ENCODE data around the gene NDUFS7. TPM values are rescaled to one million over a fixed set of nuclear protein-coding genes. Genes with fewer than 3 reads are reported as not detected.

NDUFS7 gene
- polyA plus RNA-seq, 4 donors = 43.6 to 99.1 (median 85.1) TPM

- DNase-seq (ENCODE audit: low read depth in 4 of 4, low spot score in 2 of 4) = no peak
These were observed 16.0 kb downstream of the NDUFS7 start for GRCh38 chr19:1399745-1400144.

GRCh38 chr19:1400281-1401137, 16.8 kb downstream of the NDUFS7 start:
- DNase-seq (ENCODE audit: low read depth in 4 of 4, low spot score in 2 of 4) = no peak

DNA sequence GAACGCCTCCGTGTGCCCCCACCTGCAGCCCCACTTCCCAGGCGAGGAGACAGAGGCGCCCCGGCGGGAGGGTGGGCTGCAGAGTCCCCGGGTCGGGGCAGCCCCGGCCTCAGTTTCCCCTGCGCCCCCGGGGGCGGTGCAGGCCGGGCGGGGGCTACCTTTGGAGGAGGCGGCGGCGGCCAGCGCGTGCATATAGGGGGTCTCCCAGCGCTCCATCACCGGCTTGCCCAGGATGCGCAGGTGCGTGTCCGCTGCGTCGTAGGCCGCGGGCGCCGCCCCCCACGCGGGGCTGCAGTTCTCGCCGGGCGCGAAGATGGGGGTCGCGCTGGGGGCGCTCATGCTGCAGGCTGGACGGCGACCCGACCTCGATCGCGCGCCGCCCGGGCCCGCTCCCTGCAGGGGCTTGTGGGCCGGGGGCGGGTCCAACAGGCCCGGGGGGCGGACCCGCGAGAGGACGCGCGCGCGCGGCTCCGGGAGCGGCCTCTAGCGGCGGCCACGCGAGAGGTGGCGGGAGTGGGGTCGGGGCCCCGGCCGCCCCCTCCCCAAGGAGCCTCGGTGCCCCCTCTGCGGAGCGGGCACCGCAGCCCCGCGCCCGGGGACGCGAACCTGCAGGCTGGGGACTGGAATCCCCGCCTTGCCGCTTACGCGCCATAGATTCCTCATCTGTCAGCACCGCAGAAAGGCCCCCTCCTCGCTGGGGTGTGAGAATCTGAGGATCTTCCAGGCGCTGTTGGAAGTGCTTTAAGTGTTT, 17.6 kb downstream of the NDUFS7 start, which contains the start of gene GAMT:
Gene GAMT (minus strand): TSS at position 405 of the 751 bp plus-strand sequence. CDS start 66 bp downstream, at position 339.
- no peak for DNase-seq (ENCODE audit: low read depth in 4 of 4, low spot score in 2 of 4)

GRCh38 chr19:1401889-1402217, 18.1 kb downstream of the NDUFS7 start:
- no peak for DNase-seq (ENCODE audit: low read depth in 4 of 4, low spot score in 2 of 4)

DNA sequence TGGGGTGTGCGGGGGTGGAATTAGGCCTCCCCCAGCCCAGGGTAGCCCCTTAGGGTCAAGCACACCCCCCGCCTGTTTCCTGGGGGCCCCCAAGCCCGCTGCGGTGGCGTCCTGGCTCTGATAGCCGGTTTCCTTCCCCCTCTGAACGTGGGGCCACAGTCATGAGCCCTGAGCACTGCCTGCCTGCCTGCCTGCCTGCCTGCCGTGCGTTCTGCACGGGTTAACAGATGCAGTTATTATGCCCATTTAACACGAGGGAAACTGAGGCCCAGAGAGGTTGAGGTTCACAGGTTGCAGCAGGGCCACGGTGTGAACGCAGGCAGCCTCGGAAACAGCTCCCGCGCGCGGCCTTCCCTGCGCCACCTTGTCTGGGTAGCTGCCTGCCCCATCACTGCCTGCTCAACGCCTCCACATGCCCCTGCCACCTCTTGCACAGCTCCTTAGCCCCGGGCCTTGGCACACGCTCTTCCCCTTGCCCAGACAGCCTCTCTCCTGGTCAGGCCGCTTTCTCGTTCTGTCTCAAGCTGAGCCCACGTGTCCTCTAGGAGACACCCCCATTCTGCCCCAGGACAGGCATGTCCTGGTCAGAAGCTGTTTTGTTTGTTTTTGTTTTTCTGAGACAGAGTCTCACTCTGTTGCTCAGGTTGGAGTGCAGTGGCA, 18.8 kb downstream of the NDUFS7 start:
- DNase-seq (ENCODE audit: low read depth in 4 of 4, low spot score in 2 of 4) = no peak

GRCh38 chr19:1406774-1407527, 23.2 kb downstream of the NDUFS7 start:
- DNase-seq (ENCODE audit: low read depth in 4 of 4, low spot score in 2 of 4) = peak; percentile 83 to 98 (median 96)

DNA sequence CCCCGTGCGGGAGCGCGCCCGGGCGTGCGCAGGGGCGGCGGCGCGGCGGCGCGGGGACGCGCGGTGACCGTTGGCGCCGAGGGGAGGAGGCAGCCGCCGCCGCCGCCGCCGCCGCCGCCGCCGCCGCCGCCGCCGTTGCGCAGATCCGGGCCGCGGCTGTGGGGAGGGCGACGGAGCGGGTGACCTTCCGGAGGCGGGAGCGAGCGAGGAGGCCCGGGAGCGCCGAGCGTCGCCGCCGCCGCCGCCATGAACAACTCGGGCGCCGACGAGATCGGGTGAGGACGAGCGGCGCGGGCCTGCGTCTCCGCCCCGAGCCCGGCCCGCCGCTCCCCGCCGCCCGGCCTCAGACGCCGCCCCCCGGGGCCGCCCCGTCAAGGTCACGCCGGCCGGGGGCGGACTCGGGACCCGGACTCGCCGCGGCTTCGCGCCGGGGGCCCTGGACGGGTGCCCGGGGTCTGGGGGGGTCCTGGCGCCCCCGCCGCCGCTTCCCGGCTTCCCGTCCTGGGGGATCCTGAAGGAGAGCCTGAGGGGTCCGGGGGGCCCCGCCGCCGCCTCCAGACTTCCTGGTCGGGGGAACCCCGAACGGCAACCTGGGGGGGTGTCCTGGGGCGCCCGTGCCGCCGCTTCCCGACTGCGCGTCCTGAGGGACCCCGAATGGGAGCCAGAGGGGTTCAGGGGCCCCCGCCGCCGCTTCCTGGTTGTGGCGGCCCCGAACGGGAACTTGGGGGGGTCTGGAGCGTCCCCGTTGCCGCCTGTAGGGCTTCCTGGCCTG, 24.0 kb downstream of the NDUFS7 start, which contains the start of gene DAZAP1:
Gene DAZAP1 (plus strand): TSS at position 59 of the 772 bp plus-strand sequence. CDS start 188 bp downstream, at position 247.
- DNase-seq (ENCODE audit: low read depth in 4 of 4, low spot score in 2 of 4) = no peak

GRCh38 chr19:1408300-1409203, 24.8 kb downstream of the NDUFS7 start:
- no peak for DNase-seq (ENCODE audit: low read depth in 4 of 4, low spot score in 2 of 4)

- DNase-seq (ENCODE audit: low read depth in 4 of 4, low spot score in 2 of 4) = no peak
These were observed 25.7 kb downstream of the NDUFS7 start for GRCh38 chr19:1409204-1410005.

DNA sequence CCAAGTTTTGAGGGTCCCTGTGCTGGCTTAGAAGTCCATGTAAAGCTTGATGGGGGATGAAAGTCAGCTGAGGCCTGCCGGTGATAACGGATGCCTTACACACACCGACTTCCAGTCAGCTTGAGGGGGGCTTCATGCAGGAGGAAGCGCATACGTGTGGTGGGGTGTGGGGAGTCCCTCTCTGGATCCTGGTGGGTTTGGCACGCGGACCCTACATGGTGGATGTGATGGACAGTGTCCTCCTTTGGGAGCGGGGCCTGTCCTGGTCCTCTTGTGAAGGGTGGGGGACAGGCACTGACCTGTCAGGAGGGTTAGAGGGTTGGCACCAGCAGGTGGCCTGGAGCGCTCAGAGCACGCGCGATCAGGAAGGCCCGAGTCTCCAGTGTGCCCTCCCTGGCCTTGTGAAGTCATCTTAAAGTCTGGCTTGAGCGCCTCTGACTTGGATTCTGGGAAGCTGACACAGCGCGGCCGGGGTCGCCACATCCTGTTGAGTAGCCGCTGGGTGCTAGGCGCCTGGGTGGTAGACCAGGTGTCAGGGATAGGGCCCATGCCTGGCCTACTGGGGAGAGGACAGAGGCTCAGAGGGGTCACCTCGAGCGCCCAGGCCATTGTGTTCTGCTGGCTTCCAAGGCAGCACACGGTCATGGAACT, 26.6 kb downstream of the NDUFS7 start:
- DNase-seq (ENCODE audit: low read depth in 4 of 4, low spot score in 2 of 4) = no peak

GRCh38 chr19:1410789-1411188, 27.1 kb downstream of the NDUFS7 start:
- DNase-seq (ENCODE audit: low read depth in 4 of 4, low spot score in 2 of 4) = no peak

DNA sequence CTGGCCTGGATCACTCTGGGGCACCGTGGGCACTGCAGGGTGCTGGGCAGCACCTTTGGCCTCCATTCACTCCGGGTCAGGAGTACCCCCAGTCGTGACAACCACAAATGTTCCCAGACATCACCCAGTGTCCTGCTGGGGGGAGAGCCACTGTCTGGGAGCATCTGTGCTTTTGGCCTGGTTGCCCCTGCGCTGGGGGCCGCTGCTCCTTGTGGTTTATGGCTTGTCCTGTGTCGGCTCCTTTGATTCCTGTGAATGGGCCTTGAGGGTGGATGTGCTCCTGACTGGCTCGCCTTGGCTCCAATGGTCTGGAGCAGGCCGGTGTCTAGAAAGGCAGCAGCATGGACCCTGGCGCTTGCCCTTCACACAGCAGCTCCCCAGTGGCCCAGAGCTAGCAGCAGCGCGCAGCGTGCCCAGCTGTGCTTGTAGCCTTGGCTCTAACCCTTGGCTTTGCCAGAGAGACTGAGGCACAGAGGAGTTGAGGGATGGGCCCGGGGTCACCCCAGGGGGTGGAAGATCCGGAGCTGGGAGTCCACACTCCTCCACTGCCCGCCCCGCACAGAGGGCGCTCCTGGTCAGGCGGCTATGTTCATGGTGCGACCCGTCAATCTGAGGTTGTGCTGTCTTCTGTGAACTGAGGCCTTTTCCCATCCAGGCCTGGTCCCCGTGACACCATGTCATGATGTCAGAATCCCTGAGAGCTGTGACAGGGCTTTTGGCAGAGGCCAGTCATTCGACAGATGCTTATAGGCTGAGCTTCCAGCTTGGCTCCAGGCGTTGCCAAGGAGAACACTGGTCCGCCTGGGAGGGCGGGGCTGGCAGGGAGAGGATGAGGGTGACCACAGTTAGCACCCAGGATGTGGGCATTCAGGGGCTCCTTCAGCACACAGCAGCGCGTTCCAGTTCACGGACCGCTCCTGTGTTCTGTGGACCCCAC, 27.8 kb downstream of the NDUFS7 start:
- no peak for DNase-seq (ENCODE audit: low read depth in 4 of 4, low spot score in 2 of 4)

GRCh38 chr19:1412323-1412923, 28.7 kb downstream of the NDUFS7 start:
- no peak for DNase-seq (ENCODE audit: low read depth in 4 of 4, low spot score in 2 of 4)

DNA sequence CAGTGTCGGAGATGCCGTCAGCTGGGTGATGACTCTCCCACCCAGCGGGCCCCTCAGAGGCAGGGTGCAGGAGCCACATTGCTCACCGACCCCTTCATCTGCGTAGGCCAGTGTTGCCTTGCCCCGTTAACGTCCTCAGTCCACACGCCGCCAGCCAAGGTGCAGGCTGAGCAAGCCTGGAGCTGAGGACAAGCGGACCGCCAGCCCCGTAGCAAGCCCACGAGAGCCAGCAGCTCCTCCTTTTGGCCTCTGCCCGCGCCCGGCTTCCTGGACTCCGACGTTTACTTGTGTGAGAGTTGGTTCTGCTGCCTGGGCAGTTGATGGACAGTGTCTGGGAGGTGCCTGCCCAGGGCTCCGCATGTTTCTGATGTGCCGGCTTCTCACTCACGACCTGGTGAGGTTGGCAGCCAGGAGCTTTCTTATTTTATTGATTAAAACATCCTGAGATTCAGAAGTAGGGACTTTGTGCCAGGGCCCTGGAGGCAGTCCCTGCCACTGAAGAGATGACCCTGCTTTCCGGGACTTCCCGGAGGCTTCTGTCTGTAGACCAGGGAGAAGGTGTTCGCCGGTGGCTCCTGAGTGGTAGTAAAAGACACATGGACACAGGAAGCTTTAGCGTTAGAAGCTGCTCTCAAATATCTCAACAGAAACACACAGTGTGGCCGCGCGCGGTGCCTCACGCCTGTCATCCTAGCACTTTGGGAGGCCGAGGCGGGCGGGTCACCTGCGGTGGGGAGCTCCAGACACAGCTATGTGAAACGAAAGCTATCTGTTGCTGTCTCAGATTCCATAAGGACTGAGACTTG, 29.5 kb downstream of the NDUFS7 start:
- no peak for DNase-seq (ENCODE audit: low read depth in 4 of 4, low spot score in 2 of 4)
